Kasumi-1 (cell line): Measurements from ENCODE around the gene CTSC.
"Not testable (repeated sequence)": the region's sequence is repeated elsewhere in the genome, so short reads cannot be mapped to it uniquely, and the experiment has no call there.

Experiments
- DNase-seq, 2 experiments: peaks; one replicate each; lab custom pipeline; 2025; lab: John Stamatoyannopoulos, UW

Gene CTSC

DNA sequence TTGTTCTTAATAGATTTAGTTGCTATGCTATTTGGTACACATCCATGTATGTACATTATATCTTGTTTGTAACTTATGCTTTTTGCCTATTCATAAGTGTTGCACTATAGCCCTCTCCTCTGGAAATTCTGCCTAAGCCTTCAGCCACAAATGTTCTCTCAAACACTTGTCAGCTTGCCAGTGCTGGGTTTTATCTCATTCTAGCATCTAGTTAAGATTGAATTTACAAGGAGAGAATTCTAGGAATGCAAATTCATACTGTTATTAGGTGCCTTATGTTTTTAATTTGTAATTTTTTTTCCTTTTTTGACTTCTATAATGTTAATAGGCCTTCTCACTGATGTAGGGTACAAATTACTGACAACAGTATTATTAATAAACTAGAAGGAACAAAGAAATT, 14.6 kb upstream of the CTSC start:
- DNase-seq: no peak

DNA sequence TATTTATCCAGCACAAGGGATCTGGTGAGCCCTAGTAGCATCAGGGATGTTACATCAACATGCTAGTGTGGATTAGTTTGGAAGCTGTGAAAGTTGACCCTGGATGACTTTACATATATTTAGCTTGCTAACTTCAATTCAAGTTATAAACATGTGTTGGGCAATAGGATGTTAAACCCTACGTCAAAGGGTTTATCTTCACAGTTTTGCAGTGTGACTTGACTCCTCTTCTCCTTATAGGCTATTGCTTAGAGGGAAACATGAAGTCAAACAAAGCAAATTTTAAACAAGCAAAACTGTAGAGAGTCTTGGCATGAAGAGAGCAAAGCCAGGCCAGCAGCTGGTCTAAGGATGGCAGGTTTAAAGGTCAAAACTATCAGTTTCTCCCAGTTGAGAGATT, 11.3 kb upstream of the CTSC start:
- DNase-seq: no peak

GRCh38 chr11:88345949-88346348, 8.4 kb upstream of the CTSC start:
- DNase-seq: no peak

GRCh38 chr11:88345408-88345807, 7.9 kb upstream of the CTSC start:
- peak; percentile 27 to 49 for DNase-seq

DNA sequence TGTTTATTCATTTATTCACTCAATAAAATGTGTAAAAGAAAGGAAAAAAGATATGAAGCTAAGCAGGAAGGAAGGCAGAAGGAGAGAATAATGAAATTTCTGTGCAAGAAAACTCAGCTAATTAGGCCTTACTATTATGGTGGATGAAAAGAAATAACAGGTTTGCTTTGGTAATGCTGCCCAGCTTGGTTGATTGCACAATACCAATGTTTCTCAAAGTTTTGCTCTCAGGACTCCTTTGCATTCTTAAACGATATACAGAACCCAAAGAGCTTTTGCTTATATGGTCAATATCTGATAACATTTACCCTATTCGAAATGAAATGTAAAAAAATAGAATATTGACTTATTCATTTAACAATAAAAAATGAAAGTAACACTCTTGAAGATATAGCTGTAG, 7.3 kb upstream of the CTSC start:
- peak in 1 of 2 experiments; percentile 12 for DNase-seq

DNA sequence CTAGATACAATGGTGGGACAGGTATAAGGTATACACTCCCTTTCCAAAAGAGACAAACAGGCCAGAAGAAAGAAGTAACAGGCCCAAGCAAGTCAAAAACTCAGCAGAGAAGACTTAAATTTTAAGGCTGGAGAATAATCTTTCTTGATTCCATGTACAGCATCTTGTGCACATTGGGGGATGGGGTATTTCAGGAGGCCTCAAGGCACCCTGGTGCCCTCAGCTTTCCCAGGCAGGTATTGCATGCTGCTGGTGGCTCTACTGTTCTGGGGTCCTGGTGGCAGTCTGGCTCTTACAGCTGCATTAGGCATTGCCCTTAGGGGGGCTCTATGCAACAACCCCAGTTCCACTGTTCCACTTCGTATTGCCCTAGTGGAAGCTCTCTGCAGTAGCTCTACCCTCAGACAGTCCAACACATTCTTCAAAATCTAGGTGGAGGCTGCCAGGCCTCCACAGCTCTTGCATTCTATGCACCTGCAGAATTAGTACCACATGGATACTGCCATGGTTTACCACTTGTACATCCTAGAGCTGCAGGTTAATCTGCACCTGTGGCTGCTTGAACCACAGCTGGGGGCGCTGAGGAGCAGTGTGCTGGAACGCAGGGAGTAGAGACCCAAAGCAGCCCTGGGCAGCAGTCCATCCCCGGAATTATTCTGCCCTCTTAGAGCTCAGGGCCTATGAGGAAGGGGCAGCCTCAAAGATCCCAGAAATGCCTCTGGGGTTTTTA, 4.2 kb upstream of the CTSC start:
- no peak for DNase-seq

GRCh38 chr11:88340366-88340935, 2.9 kb upstream of the CTSC start:
- no peak for DNase-seq

GRCh38 chr11:88337987-88338668, 592 bp upstream of the CTSC start:
- DNase-seq: peak; percentile 95 to 97

DNA sequence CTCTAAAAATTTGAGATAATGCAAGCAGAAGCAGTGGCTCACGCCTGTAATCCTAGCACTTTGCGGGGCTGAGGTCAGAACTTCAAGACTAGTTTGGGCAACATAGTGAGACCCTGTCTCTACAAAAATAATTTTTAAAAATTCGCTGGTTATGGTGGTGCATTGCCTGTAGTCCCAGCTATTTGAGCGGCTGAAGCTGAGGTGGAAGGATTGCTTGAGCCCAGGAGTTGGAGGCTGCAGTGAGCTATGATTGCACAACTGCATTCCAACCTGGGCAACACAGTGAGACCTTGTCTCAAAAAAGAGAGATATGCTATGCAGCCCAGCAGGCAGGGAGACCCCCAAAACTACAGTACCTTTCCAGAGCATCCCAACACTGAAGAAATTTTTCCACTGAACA, 2.3 kb downstream of the CTSC start:
- DNase-seq: peak in 1 of 2 experiments; percentile 22

- no peak for DNase-seq
Measured at GRCh38 chr11:88333862-88334261, 3.7 kb downstream of the CTSC start.

- no peak for DNase-seq
Measured at GRCh38 chr11:88332851-88333250, 4.7 kb downstream of the CTSC start.

DNA sequence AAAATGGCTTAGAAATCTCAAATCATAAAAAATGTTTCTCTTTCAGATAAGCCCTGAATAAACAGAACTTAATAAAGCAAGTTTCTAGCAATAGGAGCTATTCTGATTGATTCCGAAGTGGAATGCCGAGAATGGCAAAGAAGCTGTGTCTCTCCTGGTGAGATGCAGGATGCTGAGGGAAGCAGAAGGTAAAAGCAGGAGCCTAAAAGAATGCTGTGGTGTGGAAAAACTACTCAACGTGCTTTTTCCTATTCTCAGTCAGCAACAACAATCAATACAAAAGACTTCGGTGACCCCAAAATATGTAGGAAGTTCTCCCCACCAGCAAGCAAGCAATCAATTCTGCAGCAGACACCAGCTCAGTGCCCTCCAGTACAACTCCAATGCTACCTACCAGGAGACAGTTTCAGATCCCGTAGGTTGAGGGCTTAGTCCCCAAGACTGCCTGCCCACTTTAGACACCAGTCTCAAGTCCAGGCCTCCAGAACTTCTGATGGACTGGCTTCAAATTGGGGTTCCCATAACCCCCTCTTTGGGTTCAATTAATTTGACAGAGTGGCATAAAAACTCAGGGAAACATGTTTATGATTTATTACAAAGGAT, 6.6 kb downstream of the CTSC start:
- no peak for DNase-seq

GRCh38 chr11:88329563-88330250, 7.8 kb downstream of the CTSC start:
- DNase-seq: no peak

GRCh38 chr11:88327462-88328143, 9.9 kb downstream of the CTSC start:
- no peak for DNase-seq

GRCh38 chr11:88327061-88327460, 10.5 kb downstream of the CTSC start:
- DNase-seq: peak in 1 of 2 experiments; percentile 25

- no peak for DNase-seq
Measured at GRCh38 chr11:88326099-88326498, 11.4 kb downstream of the CTSC start.

- no peak for DNase-seq
Measured at GRCh38 chr11:88324562-88325345, 12.8 kb downstream of the CTSC start.

DNA sequence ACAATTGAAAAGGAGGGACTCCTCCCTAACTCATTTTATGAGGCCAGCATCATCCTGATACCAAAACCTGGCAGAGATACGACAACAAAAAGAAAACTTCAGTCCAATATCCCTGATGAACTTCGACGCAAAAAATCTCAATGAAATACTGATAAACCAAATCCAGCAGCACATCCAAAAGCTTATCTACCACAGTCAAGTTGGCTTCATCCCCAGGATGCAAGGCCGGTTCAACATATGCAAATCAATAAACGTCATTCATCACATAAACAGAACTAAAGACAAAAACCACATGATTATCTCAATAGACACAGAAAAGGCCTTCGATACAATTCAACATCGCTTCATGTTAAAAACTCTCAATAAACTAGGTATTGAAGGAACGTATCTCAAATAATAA, 14.7 kb downstream of the CTSC start:
- not testable (repeated sequence) for DNase-seq

GRCh38 chr11:88321412-88321811, 16.1 kb downstream of the CTSC start:
- DNase-seq: not testable (repeated sequence)

- no peak for DNase-seq
Measured at GRCh38 chr11:88320149-88320559, 17.4 kb downstream of the CTSC start.

GRCh38 chr11:88318017-88318416, 19.5 kb downstream of the CTSC start:
- no peak for DNase-seq
